Spleen (tissue), 11 donors: Measurements from ENCODE around the gene CFAP97. TPM values are rescaled to one million over a fixed set of nuclear protein-coding genes. Genes with fewer than 3 reads are reported as not detected.

Experiments
- DNase-seq: peaks from one replicate; pipeline ENCODE4 v3.0.0-alpha.2; 2020
- H3K27ac ChIP-seq, 8 donors: fragments of 200-600 bp; sonication (generic) in 7 of 8; 1 replicate in 4 of 8; 2 replicates in 4 of 8; pipeline versions ENCODE4 v1.5.0 to v1.8.0; 2016 to 2021; ENCODE audit warnings: inconsistent platforms in 4 of 8, mild to moderate bottlenecking in 4 of 8, moderate library complexity in 1 of 8
- H3K27me3 ChIP-seq, 7 donors: fragments of 200-600 bp; sonication (generic) in 6 of 7; replicated peaks in 1 of 7; 1 replicate in 4 of 7; 2 replicates in 3 of 7; pipeline versions ENCODE4 v1.5.0 to v1.8.0; 2016 to 2021; ENCODE audit warnings: inconsistent platforms in 3 of 7, mild to moderate bottlenecking in 1 of 7
- H3K36me3 ChIP-seq, 6 donors: fragments of 200-600 bp; sonication (generic) in 5 of 6; 1 replicate in 4 of 6; 2 replicates in 2 of 6; pipeline versions ENCODE4 v1.5.0 to v1.8.0; 2016 to 2021; ENCODE audit warnings: inconsistent platforms in 2 of 6
- H3K4me1 ChIP-seq, 6 donors: fragments of 200-600 bp; sonication (generic) in 5 of 6; 1 replicate in 3 of 6; 2 replicates in 3 of 6; pipeline versions ENCODE4 v1.5.0 to v1.8.0; 2016 to 2021; ENCODE audit warnings: inconsistent platforms in 3 of 6
- H3K4me3 ChIP-seq, 8 donors: fragments of 200-600 bp; sonication (generic) in 7 of 8; 1 replicate in 4 of 8; 2 replicates in 4 of 8; pipeline versions ENCODE4 v1.5.0 to v1.8.0; 2016 to 2021; ENCODE audit warnings: inconsistent platforms in 4 of 8, mild to moderate bottlenecking in 4 of 8, moderate library complexity in 2 of 8
- H3K9me3 ChIP-seq, 8 donors: fragments of 200-600 bp; sonication (generic) in 7 of 8; 1 replicate in 4 of 8; 2 replicates in 4 of 8; pipeline versions ENCODE4 v1.5.0 to v1.8.0; 2016 to 2021; ENCODE audit warnings: inconsistent platforms in 4 of 8
- POLR2A ChIP-seq, 3 donors: fragments of 450-650 bp; IDR thresholded peaks; one replicate each; pipeline ENCODE4 v1.5.1; 2017; ENCODE audit warnings: antibody characterized with exemption in 3 of 3, mild to moderate bottlenecking in 1 of 3
- POLR2AphosphoS5 ChIP-seq, 3 donors: sonication (generic); formaldehyde crosslinking; IDR thresholded peaks; one replicate each; pipeline ENCODE4 v1.5.1; 2017; ENCODE audit warnings: antibody characterized with exemption in 3 of 3
- WGBS, 5 donors: extraction: QIAGEN DNeasy Blood & Tissue Kit in 3 of 5; methylation state at CpG; one replicate each; pipeline versions ENCODE4 v1.1.5 to v1.1.7; 2013 to 2018; 5-methylcytosine and 5-hydroxymethylcytosine counted together
- intact Hi-C: fragments of 100-400 bp; cut with DNase I; formaldehyde crosslinking; loops from one replicate; pipeline ENCODE4 v1.15.0; 2023; ENCODE audit warnings: low total_unique reads
- polyA plus RNA-seq, 3 donors: library from polyadenylated mRNA; stranded (reverse); fragments of 200-250 nt; gene quantifications; one replicate each; pipeline ENCODE4 v1.2.1, GENCODE V29; 2013
- total RNA-seq, 7 donors: library from RNA; depleted of rRNA in 3 of 7; stranded (reverse); fragments of >200 nt in 3 of 7; fragmentation: NEBNext Ultra II Directional in 4 of 7; extraction: Animal tissue kit (Norgen Biotek cat#: 25700) in 4 of 7; gene quantifications; one replicate each; pipeline versions ENCODE4 v1.1.0 to v1.2.1, GENCODE V29; 2016 to 2021
- TF ChIP-seq, protein P1 (sequence below), 11 experiments: fragments of 200-600 bp in 7 of 11; fragments of 450-650 bp in 4 of 11; sonication (generic) in 4 of 11; IDR thresholded peaks in 8 of 11; conservative IDR thresholded peaks in 3 of 11; 1 replicate in 7 of 11; 2 replicates in 4 of 11; pipeline versions ENCODE4 v1.4.0 to v1.8.0; 2016 to 2021; ENCODE audit warnings: antibody characterized with exemption in 11 of 11, inconsistent platforms in 4 of 11, mild to moderate bottlenecking in 1 of 11
- donor health status: healthy with polysubstance abuse.
- donor health status: DM: no; HTN: no; CAD: no; lungs with moderate emphysema.
- donor health status: DM: no; HTN: no; CAD: no.
- donor health status: Bipolar disorder and iron deficiency.
- donor health status: healthy.
- donor health status: DM: no; HTN: no; CAD: no.
- donor health status: DM: yes; HTN: yes; CAD: no.

CFAP97 gene
- total and polyA plus RNA-seq, 10 donors, result 4.8 to 48.6 (median 39.0) TPM

- intact Hi-C loops, result no loop called here
- WGBS, 5 donors, result 64 to 77% (median 70%) methylated on average over 2 of the region's 2 CpGs
- peak overlapping the region in 3 of 8 donors; percentile 7 to 51 (median 26) for H3K27ac ChIP-seq
- no peaks in the 10 kb centered on the region for H3K9me3 ChIP-seq
- no peak for DNase-seq
- peaks cover 0 to 83% (median 35%) of the 10 kb centered on the region in 6 donors for H3K36me3 ChIP-seq
- H3K4me1 ChIP-seq, result peaks cover 0 to 10% (median 6%) of the 10 kb centered on the region in 6 donors
- H3K4me3 ChIP-seq, result no peak overlapping the region
- H3K27me3 ChIP-seq, result no peaks in the 10 kb centered on the region
- no peak for TF ChIP-seq POLR2AphosphoS5 (IDR thresholded peaks at IDR 0.05)
- no peak for TF ChIP-seq POLR2A (IDR thresholded peaks at IDR 0.05)
- TF ChIP-seq, protein P1, sequence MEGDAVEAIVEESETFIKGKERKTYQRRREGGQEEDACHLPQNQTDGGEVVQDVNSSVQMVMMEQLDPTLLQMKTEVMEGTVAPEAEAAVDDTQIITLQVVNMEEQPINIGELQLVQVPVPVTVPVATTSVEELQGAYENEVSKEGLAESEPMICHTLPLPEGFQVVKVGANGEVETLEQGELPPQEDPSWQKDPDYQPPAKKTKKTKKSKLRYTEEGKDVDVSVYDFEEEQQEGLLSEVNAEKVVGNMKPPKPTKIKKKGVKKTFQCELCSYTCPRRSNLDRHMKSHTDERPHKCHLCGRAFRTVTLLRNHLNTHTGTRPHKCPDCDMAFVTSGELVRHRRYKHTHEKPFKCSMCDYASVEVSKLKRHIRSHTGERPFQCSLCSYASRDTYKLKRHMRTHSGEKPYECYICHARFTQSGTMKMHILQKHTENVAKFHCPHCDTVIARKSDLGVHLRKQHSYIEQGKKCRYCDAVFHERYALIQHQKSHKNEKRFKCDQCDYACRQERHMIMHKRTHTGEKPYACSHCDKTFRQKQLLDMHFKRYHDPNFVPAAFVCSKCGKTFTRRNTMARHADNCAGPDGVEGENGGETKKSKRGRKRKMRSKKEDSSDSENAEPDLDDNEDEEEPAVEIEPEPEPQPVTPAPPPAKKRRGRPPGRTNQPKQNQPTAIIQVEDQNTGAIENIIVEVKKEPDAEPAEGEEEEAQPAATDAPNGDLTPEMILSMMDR (IDR thresholded peaks at IDR 0.05 in 8 of 11, conservative IDR thresholded peaks at IDR 0.05 in 3 of 11), result no peak
Observed at GRCh38 chr4:185171373-185172071, 32.3 kb downstream of the CFAP97 start.

GRCh38 chr4:185167234-185167633 lies 36.6 kb downstream of the CFAP97 start:
- peaks cover 4 to 73% (median 32%) of the 10 kb centered on the region in 6 donors for H3K36me3 ChIP-seq
- H3K4me1 ChIP-seq, result peaks cover 4 to 27% (median 16%) of the 10 kb centered on the region in 6 donors
- no peak for TF ChIP-seq POLR2AphosphoS5 (IDR thresholded peaks at IDR 0.05)
- TF ChIP-seq POLR2A (IDR thresholded peaks at IDR 0.05), result no peak
- TF ChIP-seq, protein P1 (IDR thresholded peaks at IDR 0.05 in 8 of 11, conservative IDR thresholded peaks at IDR 0.05 in 3 of 11), result no peak
- WGBS, 5 donors, result 83 to 94% (median 90%) methylated on average over 9 of the region's 9 CpGs
- no peak overlapping the region for H3K4me3 ChIP-seq
- intact Hi-C loops, result no loop called here
- H3K9me3 ChIP-seq, result no peaks in the 10 kb centered on the region
- H3K27ac ChIP-seq, result no peak overlapping the region
- DNase-seq, result no peak
- H3K27me3 ChIP-seq, result no peaks in the 10 kb centered on the region

GRCh38 chr4:185165605-185166063 lies 38.2 kb downstream of the CFAP97 start:
- Histone ChIP-seq H3K27ac (no peak overlapping the region), H3K36me3 (peaks cover 4 to 82% (median 39%) of the 10 kb centered on the region in 6 donors), H3K4me1 (peaks cover 0 to 20% (median 12%) of the 10 kb centered on the region in 6 donors), H3K27me3 (no peaks in the 10 kb centered on the region), H3K4me3 (no peak overlapping the region), H3K9me3 (no peaks in the 10 kb centered on the region)
- intact Hi-C loops, result no loop called here
- WGBS, 5 donors, result 25 to 40% (median 37%) methylated on average over 2 of the region's 2 CpGs
- TF ChIP-seq, protein P1 (IDR thresholded peaks at IDR 0.05 in 8 of 11, conservative IDR thresholded peaks at IDR 0.05 in 3 of 11), result no peak
- TF ChIP-seq POLR2AphosphoS5 (IDR thresholded peaks at IDR 0.05) (no peak), POLR2A (IDR thresholded peaks at IDR 0.05) (no peak)
- no peak for DNase-seq

GRCh38 chr4:185151296-185151695 lies 52.5 kb downstream of the CFAP97 start:
- no peak for TF ChIP-seq POLR2A (IDR thresholded peaks at IDR 0.05)
- TF ChIP-seq POLR2AphosphoS5 (IDR thresholded peaks at IDR 0.05), result no peak
- TF ChIP-seq, protein P1 (IDR thresholded peaks at IDR 0.05 in 8 of 11, conservative IDR thresholded peaks at IDR 0.05 in 3 of 11), result no peak
- intact Hi-C loops, result no loop called here
- 39 to 83% (median 69%) methylated on average over 1 of the region's 1 CpG for WGBS, 5 donors

More at GRCh38 chr4:185151296-185151695, 52.5 kb downstream of the CFAP97 start:
- H3K27me3 ChIP-seq, result no peaks in the 10 kb centered on the region
- H3K36me3 ChIP-seq, result peaks cover 0 to 61% (median 4%) of the 10 kb centered on the region in 6 donors
- no peaks in the 10 kb centered on the region for H3K9me3 ChIP-seq
- no peak overlapping the region for H3K27ac ChIP-seq
- H3K4me3 ChIP-seq, result no peak overlapping the region
- H3K4me1 ChIP-seq, result no peaks in the 10 kb centered on the region
- no peak for DNase-seq
